ENCODE data around the gene SH3TC1.

Gene SH3TC1

GRCh38 chr4:8274765-8275547, 75.9 kb downstream of the SH3TC1 start:
- no peak for TF ChIP-seq MAX (IDR thresholded peaks at IDR 0.05; ENCODE audit: low read depth, low read length)
- TF ChIP-seq POLR2A (IDR thresholded peaks at IDR 0.05; ENCODE audit: extremely low read depth, insufficient read length) = no peak
- TF ChIP-seq CTCF (IDR thresholded peaks at IDR 0.05; ENCODE audit: low read depth, low read length) = no peak
- TF ChIP-seq MYC (IDR thresholded peaks at IDR 0.05; ENCODE audit: low read depth, low read length) = no peak
- DNase-seq (ENCODE audit: low read depth) = peak; percentile 49
- H3K4me3 ChIP-seq (ENCODE audit: low read depth, low read length) = no peak overlapping the region

- no peak for DNase-seq (ENCODE audit: low read depth)
- H3K4me3 ChIP-seq (ENCODE audit: low read depth, low read length) = no peak overlapping the region
Measured at GRCh38 chr4:8275548-8275910, 76.4 kb downstream of the SH3TC1 start.

GRCh38 chr4:8276358-8277240, 77.5 kb downstream of the SH3TC1 start:
- H3K4me3 ChIP-seq (ENCODE audit: low read depth, low read length) = no peak overlapping the region
- DNase-seq (ENCODE audit: low read depth) = no peak
- TF ChIP-seq CTCF (IDR thresholded peaks at IDR 0.05; ENCODE audit: low read depth, low read length) (no peak), POLR2A (IDR thresholded peaks at IDR 0.05; ENCODE audit: extremely low read depth, insufficient read length) (no peak), MAX (IDR thresholded peaks at IDR 0.05; ENCODE audit: low read depth, low read length) (no peak), MYC (IDR thresholded peaks at IDR 0.05; ENCODE audit: low read depth, low read length) (no peak)

More at GRCh38 chr4:8275548-8275910, 76.4 kb downstream of the SH3TC1 start:
- TF ChIP-seq MYC (IDR thresholded peaks at IDR 0.05; ENCODE audit: low read depth, low read length) (no peak), POLR2A (IDR thresholded peaks at IDR 0.05; ENCODE audit: extremely low read depth, insufficient read length) (no peak), CTCF (IDR thresholded peaks at IDR 0.05; ENCODE audit: low read depth, low read length) (no peak), MAX (IDR thresholded peaks at IDR 0.05; ENCODE audit: low read depth, low read length) (no peak)

- TF ChIP-seq MAX (IDR thresholded peaks at IDR 0.05; ENCODE audit: low read depth, low read length) (0 out of 2 replicates have a peak, but pooled peaks have one; percentile 14), MYC (IDR thresholded peaks at IDR 0.05; ENCODE audit: low read depth, low read length) (no peak)
- no peak overlapping the region for H3K4me3 ChIP-seq (ENCODE audit: low read depth, low read length)
- no peak for DNase-seq (ENCODE audit: low read depth)
Measured at GRCh38 chr4:8277356-8278008, 78.4 kb downstream of the SH3TC1 start.

- TF ChIP-seq MAX (IDR thresholded peaks at IDR 0.05; ENCODE audit: low read depth, low read length) (peak; percentile 84), MYC (IDR thresholded peaks at IDR 0.05; ENCODE audit: low read depth, low read length) (no peak)
- peak; percentile 84 for DNase-seq (ENCODE audit: low read depth)
- H3K4me3 ChIP-seq (ENCODE audit: low read depth, low read length) = no peak overlapping the region
Measured at GRCh38 chr4:8278009-8278395, 78.9 kb downstream of the SH3TC1 start.

- peak; percentile 44 for TF ChIP-seq MAX (IDR thresholded peaks at IDR 0.05; ENCODE audit: low read depth, low read length)
- peak; percentile 62 for TF ChIP-seq MYC (IDR thresholded peaks at IDR 0.05; ENCODE audit: low read depth, low read length)
- no peak for TF ChIP-seq POLR2A (IDR thresholded peaks at IDR 0.05; ENCODE audit: extremely low read depth, insufficient read length)
Measured at GRCh38 chr4:8278421-8279287, 79.6 kb downstream of the SH3TC1 start.

More at GRCh38 chr4:8278421-8279287, 79.6 kb downstream of the SH3TC1 start:
- peak overlapping the region; percentile 27 for H3K4me3 ChIP-seq (ENCODE audit: low read depth, low read length)
- DNase-seq (ENCODE audit: low read depth) = peak; percentile 91
